CD14-positive monocyte (primary cell): Measurements from ENCODE around the gene IVD. TPM values are rescaled to one million over a fixed set of nuclear protein-coding genes. Genes with fewer than 3 reads are reported as not detected.

Source experiments
- DNase-seq, 3 donors: peaks; one replicate each; pipeline ENCODE4 v3.0.0-alpha.2; 2011 to 2022
- H2AFZ ChIP-seq: 2 replicates; pipeline ENCODE4 v1.6.0; 2012; ENCODE audit warnings: mild to moderate bottlenecking, low read depth, low read length, inconsistent platforms; ENCODE audit not compliant: insufficient read depth, poor library complexity, severe bottlenecking
- H3K27ac ChIP-seq, 2 donors: 1 replicate in 1 of 2; 2 replicates in 1 of 2; pipeline ENCODE4 v1.5.1; 2012 to 2013; ENCODE audit warnings: low read length in 2 of 2, control low read depth in 1 of 2, inconsistent platforms in 1 of 2, low read depth in 1 of 2, mild to moderate bottlenecking in 1 of 2
- H3K27me3 ChIP-seq, 2 donors: one replicate each; pipeline versions ENCODE4 v1.6.0 to v1.6.1; 2011 to 2013; ENCODE audit warnings: low read length in 2 of 2; ENCODE audit not compliant: control insufficient read depth in 2 of 2, insufficient read depth in 2 of 2
- H3K36me3 ChIP-seq, 2 donors: replicated peaks in 1 of 2; 1 replicate in 1 of 2; 2 replicates in 1 of 2; pipeline versions ENCODE4 v1.5.1 to v1.6.1; 2012 to 2013; ENCODE audit warnings: low read length in 2 of 2, control low read depth in 1 of 2, inconsistent platforms in 1 of 2, mild to moderate bottlenecking in 1 of 2; ENCODE audit not compliant: insufficient read depth in 2 of 2, control insufficient read depth in 1 of 2
- H3K4me1 ChIP-seq, 2 donors: 1 replicate in 1 of 2; 2 replicates in 1 of 2; pipeline versions ENCODE4 v1.5.1 to v1.6.1; 2012 to 2013; ENCODE audit warnings: low read length in 2 of 2, control low read depth in 1 of 2, inconsistent platforms in 1 of 2, mild to moderate bottlenecking in 1 of 2, moderate library complexity in 1 of 2; ENCODE audit not compliant: insufficient read depth in 2 of 2, control insufficient read depth in 1 of 2
- H3K4me2 ChIP-seq: replicated peaks from 2 replicates; pipeline ENCODE3; 2012; ENCODE audit warnings: low read length, moderate library complexity, mild to moderate bottlenecking; ENCODE audit not compliant: poor library complexity, severe bottlenecking; ENCODE audit errors: extremely low read depth
- H3K4me3 ChIP-seq, 3 experiments: fragments of 200-600 bp in 1 of 3; sonication (generic) in 1 of 3; replicated peaks in 1 of 3; 1 replicate in 2 of 3; 2 replicates in 1 of 3; pipeline ENCODE4 v1.5.1; 2011 to 2013; ENCODE audit warnings: low read length in 3 of 3, mild to moderate bottlenecking in 3 of 3, control low read depth in 2 of 3, low read depth in 2 of 3, inconsistent platforms in 1 of 3, moderate library complexity in 1 of 3
- H3K79me2 ChIP-seq: 2 replicates; pipeline ENCODE4 v1.6.0; 2012; ENCODE audit warnings: mild to moderate bottlenecking, control low read depth, inconsistent platforms, low read length, moderate library complexity; ENCODE audit not compliant: insufficient read depth
- H3K9ac ChIP-seq: 2 replicates; pipeline ENCODE4 v1.6.0; 2017; ENCODE audit warnings: low read length, mild to moderate bottlenecking; ENCODE audit not compliant: insufficient read depth, poor library complexity, severe bottlenecking
- H3K9me3 ChIP-seq, 2 donors: replicated peaks in 1 of 2; 1 replicate in 1 of 2; 2 replicates in 1 of 2; pipeline versions ENCODE4 v1.5.1 to v1.6.1; 2012 to 2013; ENCODE audit warnings: low read length in 2 of 2, control low read depth in 1 of 2; ENCODE audit not compliant: control insufficient read depth in 1 of 2, insufficient read depth in 1 of 2
- H4K20me1 ChIP-seq: 2 replicates; pipeline ENCODE4 v1.6.0; 2012; ENCODE audit warnings: mild to moderate bottlenecking, low read length, control low read depth, moderate library complexity; ENCODE audit not compliant: insufficient read depth
- H3K27ac Mint-ChIP-seq, 7 donors: one replicate each; pipeline ENCODE4 v1.8.0; 2020; ENCODE audit warnings: mild to moderate bottlenecking in 7 of 7, mixed read lengths in 7 of 7, moderate library complexity in 6 of 7, inconsistent platforms in 2 of 7
- H3K27me3 Mint-ChIP-seq, 3 donors: one replicate each; pipeline ENCODE4 v1.8.0; 2021 to 2022; ENCODE audit warnings: low read depth in 3 of 3, mild to moderate bottlenecking in 3 of 3, mixed read lengths in 3 of 3, moderate library complexity in 3 of 3, inconsistent platforms in 1 of 3
- H3K36me3 Mint-ChIP-seq, 2 donors: one replicate each; pipeline ENCODE4 v1.8.0; 2020; ENCODE audit warnings: mixed read lengths in 2 of 2, inconsistent platforms in 1 of 2, mild to moderate bottlenecking in 1 of 2
- H3K4me1 Mint-ChIP-seq: one replicate; pipeline ENCODE4 v1.8.0; 2020; ENCODE audit warnings: mild to moderate bottlenecking, mixed read lengths
- H3K4me3 Mint-ChIP-seq, 2 donors: one replicate each; pipeline ENCODE4 v1.8.0; 2020; ENCODE audit warnings: mild to moderate bottlenecking in 2 of 2, mixed read lengths in 2 of 2, moderate library complexity in 1 of 2
- H3K9me3 Mint-ChIP-seq, 7 donors: one replicate each; pipeline ENCODE4 v1.8.0; 2020 to 2022; ENCODE audit warnings: mixed read lengths in 7 of 7, mild to moderate bottlenecking in 6 of 7, moderate library complexity in 6 of 7, inconsistent platforms in 2 of 7
- WGBS: methylation state at CpG from one replicate; pipeline ENCODE4 v1.1.5; 2013; ENCODE audit warnings: missing lambda C conversion rate; ENCODE audit not compliant: insufficient coverage; 5-methylcytosine and 5-hydroxymethylcytosine counted together
- intact Hi-C, 2 donors: fragments of 100-400 bp; cut with micrococcal nuclease; formaldehyde crosslinking; loops; one replicate each; pipeline versions ENCODE4 v1.15.0 to v1.15.1; 2023
- polyA plus RNA-seq, 3 donors: library from polyadenylated mRNA; depleted of rRNA in 1 of 3; unstranded in 2 of 3; stranded (reverse) in 1 of 3; fragments of 300-500 nt in 2 of 3; fragments of >200 nt in 1 of 3; fragmentation: Illumina TruSeq in 2 of 3; gene quantifications; 1 replicate in 2 of 3; 2 replicates in 1 of 3; pipeline ENCODE4 v1.2.3, GENCODE V29; 2012 to 2021
- TF ChIP-seq, protein P1 (sequence below): fragments of 200-600 bp; IDR thresholded peaks from one replicate; pipeline ENCODE4 v1.8.0; 2022; ENCODE audit warnings: antibody characterized with exemption, mild to moderate bottlenecking

IVD gene
- polyA plus RNA-seq, 3 donors, result 28.6 to 46.3 (median 31.3) TPM

DNA sequence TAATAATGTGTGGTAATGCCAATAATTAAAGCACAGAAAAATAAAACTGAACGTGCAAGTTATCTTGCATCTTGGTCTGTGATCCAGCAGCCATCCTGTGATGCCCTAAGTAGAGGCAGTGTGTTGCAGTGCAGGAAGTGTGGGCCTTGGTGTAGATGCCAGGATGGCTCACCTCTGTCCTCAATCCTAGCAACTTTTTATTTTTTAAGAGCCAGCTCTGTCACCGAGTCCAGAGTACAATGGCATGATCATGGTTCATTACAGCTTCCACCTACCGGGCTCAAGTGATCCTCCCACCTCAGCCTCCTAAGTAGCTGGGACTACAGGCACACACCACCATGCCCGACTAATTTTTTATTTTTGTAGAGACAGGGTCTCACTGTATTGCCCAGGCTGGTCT, 42.8 kb downstream of the IVD start:
- H3K9me3 Mint-ChIP-seq, result peaks cover 0 to 3% (median 0%) of the 10 kb centered on the region in 7 donors
- WGBS, result 100% methylated on average over 2 of the region's 4 CpGs
- no peak overlapping the region for H3K4me2 ChIP-seq
- H3K79me2 ChIP-seq, result peaks cover 82% of the 10 kb centered on the region
- no peaks in the 10 kb centered on the region for H3K9me3 ChIP-seq
- peaks cover 0 to 9% of the 10 kb centered on the region in 2 donors for H3K4me1 ChIP-seq
- intact Hi-C loops, result no loop called here
- peaks cover 9 to 19% of the 10 kb centered on the region in 2 donors for H3K36me3 Mint-ChIP-seq
- no peak overlapping the region for H2AFZ ChIP-seq
- H3K27me3 Mint-ChIP-seq, result peaks cover 3 to 11% (median 9%) of the 10 kb centered on the region in 3 donors
- H3K4me3 ChIP-seq, result no peak overlapping the region
- no peak overlapping the region for H3K4me3 Mint-ChIP-seq
- peaks cover 37% of the 10 kb centered on the region for H3K4me1 Mint-ChIP-seq
- H3K36me3 ChIP-seq, result no peaks in the 10 kb centered on the region
- peaks cover 88% of the 10 kb centered on the region for H4K20me1 ChIP-seq
- DNase-seq, result no peak
- no peak overlapping the region for H3K9ac ChIP-seq
- H3K27ac Mint-ChIP-seq, result peak overlapping the region in 1 of 7 donors; percentile 15
- TF ChIP-seq, protein P1, sequence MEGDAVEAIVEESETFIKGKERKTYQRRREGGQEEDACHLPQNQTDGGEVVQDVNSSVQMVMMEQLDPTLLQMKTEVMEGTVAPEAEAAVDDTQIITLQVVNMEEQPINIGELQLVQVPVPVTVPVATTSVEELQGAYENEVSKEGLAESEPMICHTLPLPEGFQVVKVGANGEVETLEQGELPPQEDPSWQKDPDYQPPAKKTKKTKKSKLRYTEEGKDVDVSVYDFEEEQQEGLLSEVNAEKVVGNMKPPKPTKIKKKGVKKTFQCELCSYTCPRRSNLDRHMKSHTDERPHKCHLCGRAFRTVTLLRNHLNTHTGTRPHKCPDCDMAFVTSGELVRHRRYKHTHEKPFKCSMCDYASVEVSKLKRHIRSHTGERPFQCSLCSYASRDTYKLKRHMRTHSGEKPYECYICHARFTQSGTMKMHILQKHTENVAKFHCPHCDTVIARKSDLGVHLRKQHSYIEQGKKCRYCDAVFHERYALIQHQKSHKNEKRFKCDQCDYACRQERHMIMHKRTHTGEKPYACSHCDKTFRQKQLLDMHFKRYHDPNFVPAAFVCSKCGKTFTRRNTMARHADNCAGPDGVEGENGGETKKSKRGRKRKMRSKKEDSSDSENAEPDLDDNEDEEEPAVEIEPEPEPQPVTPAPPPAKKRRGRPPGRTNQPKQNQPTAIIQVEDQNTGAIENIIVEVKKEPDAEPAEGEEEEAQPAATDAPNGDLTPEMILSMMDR, result no peak
- no peak overlapping the region for H3K27ac ChIP-seq
- H3K27me3 ChIP-seq, result no peaks in the 10 kb centered on the region

DNA sequence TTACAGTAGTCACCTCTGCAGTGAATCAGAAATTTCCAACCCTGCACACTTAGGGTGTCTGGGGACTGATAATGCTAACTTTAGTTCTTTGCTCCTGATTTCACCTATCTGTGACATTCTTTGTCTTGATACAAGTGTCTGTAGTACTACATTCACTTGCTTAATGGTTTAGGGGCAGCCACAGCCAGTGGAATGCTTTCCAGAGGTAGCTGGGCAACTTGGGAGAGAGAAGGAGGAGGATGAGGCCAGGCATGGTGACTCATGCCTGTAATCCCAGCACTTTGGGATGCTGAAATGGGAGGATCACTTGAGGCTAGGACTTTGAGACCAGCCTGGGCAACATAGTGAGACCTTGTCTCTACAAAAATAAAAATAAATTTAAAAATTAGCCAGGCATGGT, 43.7 kb downstream of the IVD start:
- intact Hi-C loops, result no loop called here
- no peak overlapping the region for H3K9ac ChIP-seq
- H3K27ac ChIP-seq, result no peak overlapping the region
- no peak for DNase-seq
- peaks cover 88% of the 10 kb centered on the region for H4K20me1 ChIP-seq
- H3K4me3 ChIP-seq, result no peak overlapping the region
- H3K27me3 Mint-ChIP-seq, result peaks cover 3 to 4% (median 3%) of the 10 kb centered on the region in 3 donors
- H3K4me2 ChIP-seq, result no peak overlapping the region
- H3K9me3 ChIP-seq, result no peaks in the 10 kb centered on the region
- no peaks in the 10 kb centered on the region for H3K9me3 Mint-ChIP-seq
- H3K36me3 ChIP-seq, result no peaks in the 10 kb centered on the region
- TF ChIP-seq, protein P1, result no peak
- no peaks in the 10 kb centered on the region for H3K27me3 ChIP-seq
- H3K4me1 Mint-ChIP-seq, result peaks cover 39% of the 10 kb centered on the region
- H3K27ac Mint-ChIP-seq, result no peak overlapping the region
- H2AFZ ChIP-seq, result no peak overlapping the region
- no peak overlapping the region for H3K4me3 Mint-ChIP-seq
- H3K4me1 ChIP-seq, result peaks cover 5 to 17% of the 10 kb centered on the region in 2 donors
- H3K79me2 ChIP-seq, result peaks cover 75% of the 10 kb centered on the region
- H3K36me3 Mint-ChIP-seq, result peaks cover 9 to 12% of the 10 kb centered on the region in 2 donors
